Osteoblast (primary cell): ENCODE data around the gene PDGFA. TPM values are rescaled to one million over a fixed set of nuclear protein-coding genes. Genes with fewer than 3 reads are reported as not detected.
A peak's percentile ranks its signal among the peaks of the same experiment; 100 is the strongest.

Experiments
- DNase-seq: peaks from one replicate; pipeline ENCODE4 v3.0.0; 2011; ENCODE audit warnings: low spot score, mixed read lengths; ENCODE audit not compliant: insufficient read length; ENCODE audit errors: missing footprints
- H2AFZ ChIP-seq: 2 replicates; pipeline ENCODE4 v1.6.0; 2011; ENCODE audit warnings: mild to moderate bottlenecking, low read length
- H3K27ac ChIP-seq: 2 replicates; pipeline ENCODE4 v1.5.1; 2011; ENCODE audit warnings: mild to moderate bottlenecking, low read depth, low read length, moderate library complexity
- H3K27me3 ChIP-seq: 2 replicates; pipeline ENCODE4 v1.6.0; 2012; ENCODE audit warnings: mild to moderate bottlenecking, control low read depth, inconsistent platforms, low read length, moderate library complexity; ENCODE audit not compliant: insufficient read depth
- H3K36me3 ChIP-seq: 2 replicates; pipeline ENCODE4 v1.5.1; 2011; ENCODE audit warnings: mild to moderate bottlenecking, low read length, control low read depth, moderate library complexity; ENCODE audit not compliant: insufficient read depth
- H3K4me1 ChIP-seq: 2 replicates; pipeline ENCODE4 v1.5.1; 2011; ENCODE audit warnings: mild to moderate bottlenecking, low read length, control low read depth, moderate library complexity; ENCODE audit not compliant: insufficient read depth
- H3K4me2 ChIP-seq: 2 replicates; pipeline ENCODE4 v1.6.0; 2011; ENCODE audit warnings: mild to moderate bottlenecking, low read length; ENCODE audit not compliant: insufficient read depth
- H3K4me3 ChIP-seq: fragments of 200-600 bp; sonication (generic); 3 replicates; pipeline ENCODE4 v1.5.1; 2012; ENCODE audit warnings: mild to moderate bottlenecking, low read length, inconsistent platforms; ENCODE audit not compliant: insufficient read depth
- H3K79me2 ChIP-seq: 2 replicates; pipeline ENCODE4 v1.6.0; 2012; ENCODE audit warnings: mild to moderate bottlenecking, low read length, control low read depth, inconsistent platforms; ENCODE audit not compliant: insufficient read depth
- H3K9me3 ChIP-seq: 2 replicates; pipeline ENCODE4 v1.5.1; 2011; ENCODE audit warnings: low read depth, low read length, control low read depth
- H4K20me1 ChIP-seq: 2 replicates; pipeline ENCODE4 v1.6.0; 2012; ENCODE audit warnings: mild to moderate bottlenecking, low read length, control low read depth; ENCODE audit not compliant: insufficient read depth
- CTCF ChIP-seq: IDR thresholded peaks from 2 replicates; pipeline ENCODE4 v1.5.1; 2011; ENCODE audit warnings: mild to moderate bottlenecking, low read depth, low read length, moderate library complexity; ENCODE audit errors: extremely low read depth
- total RNA-seq: library from RNA; depleted of rRNA; stranded (reverse); fragments of >200 nt; gene quantifications from 2 replicates; pipeline ENCODE4 v1.2.3, GENCODE V29; 2012

PDGFA gene
- total RNA-seq, 1 donor, result 32.6 TPM

- TF ChIP-seq CTCF, result no peak
- DNase-seq, result no peak
- no peaks in the 10 kb centered on the region for H4K20me1 ChIP-seq
- H3K27ac ChIP-seq, result no peak overlapping the region
- no peaks in the 10 kb centered on the region for H3K79me2 ChIP-seq
- no peaks in the 10 kb centered on the region for H3K36me3 ChIP-seq
- H2AFZ ChIP-seq, result no peak overlapping the region
- H3K9me3 ChIP-seq, result no peaks in the 10 kb centered on the region
- no peak overlapping the region for H3K4me3 ChIP-seq
- no peak overlapping the region for H3K4me2 ChIP-seq
- H3K4me1 ChIP-seq, result peaks cover 36% of the 10 kb centered on the region
- no peaks in the 10 kb centered on the region for H3K27me3 ChIP-seq
These were observed 55.7 kb downstream of the PDGFA start for GRCh38 chr7:463817-464453.

GRCh38 chr7:463362-463781, 56.3 kb downstream of the PDGFA start:
- H2AFZ ChIP-seq, result no peak overlapping the region
- no peak overlapping the region for H3K27ac ChIP-seq
- no peak overlapping the region for H3K4me3 ChIP-seq
- H3K36me3 ChIP-seq, result no peaks in the 10 kb centered on the region
- H3K9me3 ChIP-seq, result no peaks in the 10 kb centered on the region
- H3K4me2 ChIP-seq, result no peak overlapping the region
- no peaks in the 10 kb centered on the region for H3K27me3 ChIP-seq
- H4K20me1 ChIP-seq, result no peaks in the 10 kb centered on the region
- no peaks in the 10 kb centered on the region for H3K79me2 ChIP-seq
- no peak for TF ChIP-seq CTCF
- H3K4me1 ChIP-seq, result peaks cover 31% of the 10 kb centered on the region
- no peak for DNase-seq

- Histone ChIP-seq H3K4me2 (no peak overlapping the region), H2AFZ (no peak overlapping the region), H4K20me1 (no peaks in the 10 kb centered on the region), H3K4me1 (peaks cover 29% of the 10 kb centered on the region), H3K9me3 (no peaks in the 10 kb centered on the region), H3K4me3 (no peak overlapping the region), H3K27ac (peak overlapping the region; percentile 79), H3K27me3 (no peaks in the 10 kb centered on the region), H3K79me2 (no peaks in the 10 kb centered on the region), H3K36me3 (no peaks in the 10 kb centered on the region)
- no peak for TF ChIP-seq CTCF
- no peak for DNase-seq
These were observed 57.2 kb downstream of the PDGFA start for GRCh38 chr7:462173-463103.
